ENCODE results near the gene METTL1.

The METTL1 gene

GRCh38 chr12:57732726-57733593 is 38.9 kb downstream of the METTL1 start:
- peak in 2 of 42 donors; percentile 4 to 10 for DNase-seq
- intact Hi-C loops (cut with DNase I): no loop called here

GRCh38 chr12:57732270-57732669 is 39.6 kb downstream of the METTL1 start:
- intact Hi-C loops (cut with DNase I): no loop called here
- DNase-seq: peak in 1 of 42 donors; percentile 7

- intact Hi-C loops (cut with DNase I): no loop called here
Measured at GRCh38 chr12:57731411-57732080, 40.4 kb downstream of the METTL1 start.

GRCh38 chr12:57730336-57731067 is 41.4 kb downstream of the METTL1 start:
- peak in 2 of 42 donors; percentile 6 for DNase-seq
- intact Hi-C loops (cut with DNase I): no loop called here

More at GRCh38 chr12:57731411-57732080, 40.4 kb downstream of the METTL1 start:
- peak in 2 of 42 donors; percentile 4 to 5 for DNase-seq

GRCh38 chr12:57729321-57729844 is 42.5 kb downstream of the METTL1 start:
- intact Hi-C loops (cut with DNase I): no loop called here
- peak in 3 of 42 donors; percentile 11 to 23 (median 22) for DNase-seq

GRCh38 chr12:57727758-57728395 is 44.0 kb downstream of the METTL1 start:
- intact Hi-C loops (cut with DNase I): no loop called here
- peak in 5 of 42 donors; percentile 7 to 41 (median 18) for DNase-seq

GRCh38 chr12:57726884-57727757 is 44.8 kb downstream of the METTL1 start:
- intact Hi-C loops (cut with DNase I): no loop called here
- DNase-seq: peak in 6 of 42 donors; percentile 10 to 68 (median 46)

- peak in 41 of 42 donors; percentile 51 to 89 (median 74) for DNase-seq
- intact Hi-C loops (cut with DNase I): no loop called here
Measured at GRCh38 chr12:57726151-57726883, 45.6 kb downstream of the METTL1 start.

GRCh38 chr12:57725851-57726150 is 46.1 kb downstream of the METTL1 start:
- intact Hi-C loops (cut with DNase I): no loop called here

GRCh38 chr12:57724936-57725740 is 46.8 kb downstream of the METTL1 start:
- intact Hi-C loops (cut with DNase I): no loop called here
- DNase-seq: peak in 2 of 42 donors; percentile 31 to 34

More at GRCh38 chr12:57725851-57726150, 46.1 kb downstream of the METTL1 start:
- DNase-seq: peak in 1 of 42 donors; percentile 23

GRCh38 chr12:57724003-57724935 is 47.6 kb downstream of the METTL1 start:
- intact Hi-C loops (cut with DNase I): no loop called here

GRCh38 chr12:57723630-57723962 is 48.3 kb downstream of the METTL1 start:
- intact Hi-C loops (cut with DNase I): no loop called here
- DNase-seq: peak in 1 of 42 donors; percentile 34

More at GRCh38 chr12:57724003-57724935, 47.6 kb downstream of the METTL1 start:
- DNase-seq: peak in 2 of 42 donors; percentile 34 to 37

GRCh38 chr12:57722716-57723629 is 48.9 kb downstream of the METTL1 start:
- intact Hi-C loops (cut with DNase I): no loop called here

More at GRCh38 chr12:57722716-57723629, 48.9 kb downstream of the METTL1 start:
- peak in 1 of 42 donors; percentile 39 for DNase-seq
